Gastrocnemius medialis (tissue), 4 donors: ENCODE data around the gene XRN1. TPM values are rescaled to one million over a fixed set of nuclear protein-coding genes. Genes with fewer than 3 reads are reported as not detected.
"Not testable (repeated sequence)": the region's sequence is repeated elsewhere in the genome, so short reads cannot be mapped to it uniquely, and the experiment has no call there.

ENCODE experiments used
- ATAC-seq, 2 donors: fragments of 150-250 bp; one replicate each; pipeline ENCODE4 v1.9.1; 2016
- DNase-seq, 2 donors: peaks; one replicate each; pipeline ENCODE4 v3.0.0-alpha.2; 2019
- H3K27ac ChIP-seq, 4 donors: fragments of 200-600 bp; sonication (generic); 1 replicate in 1 of 4; 2 replicates in 3 of 4; pipeline ENCODE4 v1.5.1; 2016 to 2018; ENCODE audit warnings: mild to moderate bottlenecking in 2 of 4, moderate library complexity in 1 of 4
- H3K27me3 ChIP-seq, 3 donors: fragments of 200-600 bp; sonication (generic) in 2 of 3; 1 replicate in 1 of 3; 2 replicates in 2 of 3; pipeline versions ENCODE4 v1.5.1 to v1.6.0; 2016 to 2019; ENCODE audit warnings: mild to moderate bottlenecking in 1 of 3, moderate library complexity in 1 of 3
- H3K36me3 ChIP-seq, 2 donors: fragments of 200-600 bp; sonication (generic) in 1 of 2; one replicate each; pipeline ENCODE4 v1.5.1; 2017 to 2018
- H3K4me1 ChIP-seq, 2 donors: fragments of 200-600 bp; sonication (generic) in 1 of 2; one replicate each; pipeline ENCODE4 v1.5.1; 2016 to 2017; ENCODE audit warnings: mild to moderate bottlenecking in 2 of 2
- H3K4me3 ChIP-seq, 4 donors: fragments of 200-600 bp; sonication (generic) in 3 of 4; 1 replicate in 1 of 4; 2 replicates in 3 of 4; pipeline ENCODE4 v1.5.1; 2016 to 2019; ENCODE audit warnings: mild to moderate bottlenecking in 2 of 4
- H3K9me3 ChIP-seq, 3 donors: fragments of 200-600 bp; sonication (generic) in 2 of 3; 1 replicate in 1 of 3; 2 replicates in 2 of 3; pipeline ENCODE4 v1.5.1; 2016 to 2019
- CTCF ChIP-seq, 5 experiments: fragments of 450-650 bp in 3 of 5; fragments of 200-600 bp in 2 of 5; sonication (generic) in 2 of 5; IDR thresholded peaks in 4 of 5; conservative IDR thresholded peaks in 1 of 5; 1 replicate in 4 of 5; 2 replicates in 1 of 5; pipeline ENCODE4 v1.5.1; 2016 to 2019; ENCODE audit warnings: antibody characterized with exemption in 5 of 5, mild to moderate bottlenecking in 3 of 5, moderate library complexity in 3 of 5
- POLR2A ChIP-seq, 2 donors: fragments of 450-650 bp; IDR thresholded peaks; one replicate each; pipeline ENCODE4 v1.6.1; 2017; ENCODE audit warnings: antibody characterized with exemption in 2 of 2, mild to moderate bottlenecking in 2 of 2, moderate library complexity in 2 of 2
- in situ Hi-C, 4 donors: fragments of 200-750 bp; cut with MboI; loops; one replicate each; pipeline versions ENCODE4 v1.15.0 to v1.8.0; 2017; ENCODE audit warnings: low sequenced_read_pairs in 4 of 4
- intact Hi-C: fragments of 100-400 bp; cut with DNase I; formaldehyde crosslinking; loops from one replicate; pipeline ENCODE4 v1.15.1; 2023; ENCODE audit warnings: low total_unique reads
- total RNA-seq, 4 donors: library from RNA; depleted of rRNA; stranded (reverse); fragments of >200 nt; gene quantifications; one replicate each; pipeline versions ENCODE4 v1.1.0 to v1.2.3, GENCODE V29; 2016

XRN1 gene
- total RNA-seq, 4 donors from 2014 or later = 41.8 to 52.2 (median 47.3) TPM

- no peaks in the 10 kb centered on the region for H3K4me1 ChIP-seq
- H3K9me3 ChIP-seq = no peaks in the 10 kb centered on the region
- TF ChIP-seq POLR2A (IDR thresholded peaks at IDR 0.05) (no peak), CTCF (IDR thresholded peaks at IDR 0.05 in 4 of 5, conservative IDR thresholded peaks at IDR 0.05 in 1 of 5) (no peak)
- in situ Hi-C loops (no loop called here), intact Hi-C loops (no loop called here)
- no peak for ATAC-seq
- peaks cover 4 to 71% of the 10 kb centered on the region in 2 donors for H3K36me3 ChIP-seq
- no peaks in the 10 kb centered on the region for H3K27me3 ChIP-seq
- H3K27ac ChIP-seq = no peak overlapping the region
- DNase-seq = no peak
- no peak overlapping the region for H3K4me3 ChIP-seq
These were observed 115.4 kb downstream of the XRN1 start for GRCh38 chr3:142332390-142332789.

- H3K4me3 ChIP-seq, H3K27me3 ChIP-seq, H3K9me3 ChIP-seq, in situ Hi-C loops, ATAC-seq, H3K27ac ChIP-seq, intact Hi-C loops, H3K4me1 ChIP-seq, DNase-seq: not testable (repeated sequence)
- peaks cover 0 to 37% of the 10 kb centered on the region in 2 donors for H3K36me3 ChIP-seq
These were observed 123.4 kb downstream of the XRN1 start for GRCh38 chr3:142324275-142324953.

- Histone ChIP-seq H3K36me3 (peaks cover 0 to 36% of the 10 kb centered on the region in 2 donors), H3K4me3 (no peak overlapping the region), H3K27ac (no peak overlapping the region), H3K9me3 (no peaks in the 10 kb centered on the region), H3K27me3 (no peaks in the 10 kb centered on the region), H3K4me1 (no peaks in the 10 kb centered on the region)
- in situ Hi-C loops (no loop called here), intact Hi-C loops (no loop called here)
- TF ChIP-seq CTCF (IDR thresholded peaks at IDR 0.05 in 4 of 5, conservative IDR thresholded peaks at IDR 0.05 in 1 of 5) (no peak), POLR2A (IDR thresholded peaks at IDR 0.05) (no peak)
- ATAC-seq (no peak), DNase-seq (no peak)
These were observed 127.9 kb downstream of the XRN1 start for GRCh38 chr3:142319912-142320311.

GRCh38 chr3:142319094-142319493 lies 128.7 kb downstream of the XRN1 start:
- no peak for ATAC-seq
- Histone ChIP-seq H3K27ac (no peak overlapping the region), H3K9me3 (no peaks in the 10 kb centered on the region), H3K4me1 (no peaks in the 10 kb centered on the region), H3K36me3 (peaks cover 0 to 34% of the 10 kb centered on the region in 2 donors), H3K27me3 (no peaks in the 10 kb centered on the region), H3K4me3 (no peak overlapping the region)
- in situ Hi-C loops (no loop called here), intact Hi-C loops (no loop called here)
- TF ChIP-seq POLR2A (IDR thresholded peaks at IDR 0.05) (no peak), CTCF (IDR thresholded peaks at IDR 0.05 in 4 of 5, conservative IDR thresholded peaks at IDR 0.05 in 1 of 5) (no peak)
- DNase-seq = no peak

GRCh38 chr3:142318331-142318730 lies 129.5 kb downstream of the XRN1 start:
- H3K36me3 ChIP-seq = peaks cover 0 to 36% of the 10 kb centered on the region in 2 donors
- intact Hi-C loops = no loop called here
- no peaks in the 10 kb centered on the region for H3K9me3 ChIP-seq
- no peak for DNase-seq
- in situ Hi-C loops = no loop called here
- H3K27ac ChIP-seq = no peak overlapping the region
- TF ChIP-seq CTCF (IDR thresholded peaks at IDR 0.05 in 4 of 5, conservative IDR thresholded peaks at IDR 0.05 in 1 of 5) (no peak), POLR2A (IDR thresholded peaks at IDR 0.05) (no peak)
- no peaks in the 10 kb centered on the region for H3K4me1 ChIP-seq
- H3K4me3 ChIP-seq = no peak overlapping the region
- no peak for ATAC-seq
- H3K27me3 ChIP-seq = no peaks in the 10 kb centered on the region

GRCh38 chr3:142315978-142316388 lies 131.9 kb downstream of the XRN1 start:
- H3K4me3 ChIP-seq, H3K27ac ChIP-seq, H3K27me3 ChIP-seq, intact Hi-C loops, H3K9me3 ChIP-seq, DNase-seq, ATAC-seq, H3K4me1 ChIP-seq, in situ Hi-C loops: not testable (repeated sequence)
- peaks cover 0 to 58% of the 10 kb centered on the region in 2 donors for H3K36me3 ChIP-seq
